ENCODE data around the gene GGNBP2. TPM values are rescaled to one million over a fixed set of nuclear protein-coding genes. Genes with fewer than 3 reads are reported as not detected.

Gene GGNBP2
- polyA plus RNA-seq, 1 of the 3 experiments (the other 2 are of a cell fraction), result 79.3 TPM

DNA sequence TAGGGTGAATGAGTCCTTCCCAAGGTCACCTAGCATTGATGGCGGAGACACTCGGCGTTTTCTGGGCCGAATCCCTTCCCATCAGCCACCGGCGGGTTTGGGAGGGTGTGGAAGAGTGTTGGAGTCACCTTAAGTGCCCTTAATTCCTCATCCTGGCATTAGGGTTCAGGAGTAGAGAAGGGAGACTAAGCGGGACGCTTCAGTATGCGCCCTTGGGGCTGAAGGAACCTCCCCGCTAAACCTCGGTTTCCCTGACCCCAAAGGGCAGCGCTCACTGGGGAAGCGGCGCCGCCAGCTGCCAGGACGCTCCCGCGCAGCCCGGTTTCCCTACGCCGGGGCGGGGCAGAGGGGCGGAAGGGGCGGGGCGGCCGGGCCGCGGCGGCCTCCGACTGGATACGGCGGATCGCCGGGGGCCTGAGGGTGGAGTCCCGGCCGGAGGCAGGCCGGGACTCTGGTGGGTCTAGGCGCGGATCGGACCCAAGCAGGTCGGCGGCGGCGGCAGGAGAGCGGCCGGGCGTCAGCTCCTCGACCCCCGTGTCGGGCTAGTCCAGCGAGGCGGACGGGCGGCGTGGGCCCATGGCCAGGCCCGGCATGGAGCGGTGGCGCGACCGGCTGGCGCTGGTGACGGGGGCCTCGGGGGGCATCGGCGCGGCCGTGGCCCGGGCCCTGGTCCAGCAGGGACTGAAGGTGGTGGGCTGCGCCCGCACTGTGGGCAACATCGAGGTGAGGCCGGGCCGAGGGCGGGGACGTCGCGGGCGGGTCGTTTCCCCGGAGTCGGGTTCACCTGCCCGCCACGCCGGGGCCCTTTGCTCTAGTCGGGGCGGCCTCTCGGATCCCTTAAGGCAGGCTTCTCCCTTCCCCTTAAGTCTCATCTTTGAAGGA lies 47.0 kb downstream of the GGNBP2 start, which contains the start of gene DHRS11:
Gene DHRS11 (plus strand): TSS at position 446 of the 882 bp plus-strand sequence. CDS start 131 bp downstream, at position 577.
- H3K9ac ChIP-seq, result peak within 1 kb of the TSS; percentile 79
- H3K27me3 ChIP-seq (ENCODE audit: insufficient read depth), result no peaks in the 10 kb centered on the region
- peak within 1 kb of the TSS; percentile 97 for H3K4me2 ChIP-seq
- H2AFZ ChIP-seq (ENCODE audit: low read depth), result peak within 1 kb of the TSS; percentile 23; the same call in 1 of the 2 replicates
- H3K27ac ChIP-seq (ENCODE audit: low read depth in 2 of 2, low read length in 1 of 2), result peak within 1 kb of the TSS; percentile 25 to 54; a peak in 3 of 4 replicates
- WGBS (ENCODE audit: low lambda C conversion rate), result 10% methylated on average over 35 of the region's 87 CpGs
- peaks cover 13% of the 10 kb centered on the region; the same call in 1 of the 2 replicates for H3K79me2 ChIP-seq (ENCODE audit: insufficient read depth)
- DNase-seq, result peak; percentile 99
- H3F3A ChIP-seq (replicated peaks; ENCODE audit: insufficient read depth), result peaks cover 28% of the 10 kb centered on the region
- no peaks in the 10 kb centered on the region for H3K9me3 ChIP-seq
- H3K4me1 ChIP-seq (ENCODE audit: control insufficient read depth in 1 of 2, insufficient read depth in 2 of 2, low read depth in 1 of 2, low read length in 1 of 2), result peaks cover 0 to 15% of the 10 kb centered on the region in 2 experiments; a peak in 1 of 4 replicates
- H3K36me3 ChIP-seq (replicated peaks in 1 of 2; ENCODE audit: control insufficient read depth in 1 of 2, insufficient read depth in 2 of 2, low read length in 1 of 2), result peaks cover 28% of the 10 kb centered on the region in 2 experiments
- CTCF ChIA-PET, result interaction anchor here (0.8 to 2.2 kb wide), 4 partner anchors 9 to 11 kb away, joined by 3 to 8 read pairs (median 4); partner anchors contain the start of gene MRM1
- POLR2A ChIA-PET, result interaction anchor here (2.8 kb wide), 1 partner anchor 9 kb away, joined by 16 read pairs; the partner anchor contains the start of gene MRM1
- H3K4me3 ChIP-seq (ENCODE audit: low read depth in 2 of 2, low read length in 1 of 2), result peak within 1 kb of the TSS; percentile 83 to 89
- no peaks in the 10 kb centered on the region for H4K20me1 ChIP-seq (ENCODE audit: insufficient read depth)
- no peaks in the 10 kb centered on the region for H3K9me2 ChIP-seq
- TF ChIP-seq GABPA (IDR thresholded peaks at IDR 0.05; ENCODE audit: low read depth) (peak; percentile 54), MXI1 (IDR thresholded peaks at IDR 0.05; ENCODE audit: low read depth, low read length) (peak; percentile 47; the same call in 1 of the 2 replicates), RAD21 (IDR thresholded peaks at IDR 0.05; ENCODE audit: low read length) (0 out of 2 replicates have a peak, but pooled peaks have one; percentile 11), NRF1 (IDR thresholded peaks at IDR 0.05; ENCODE audit: low read depth, low read length) (peak; percentile 59), POLR2AphosphoS5 (IDR thresholded peaks at IDR 0.05; ENCODE audit: low read depth, low read length) (peak; percentile 47; the same call in 1 of the 2 replicates), RCOR1 (IDR thresholded peaks at IDR 0.05; ENCODE audit: low read length) (no peak), CHD2 (IDR thresholded peaks at IDR 0.05; ENCODE audit: low read length, partially characterized antibody) (peak; percentile 35), FOXM1 (IDR thresholded peaks at IDR 0.05; ENCODE audit: low read depth) (no peak)
- TF ChIP-seq, protein P1, sequence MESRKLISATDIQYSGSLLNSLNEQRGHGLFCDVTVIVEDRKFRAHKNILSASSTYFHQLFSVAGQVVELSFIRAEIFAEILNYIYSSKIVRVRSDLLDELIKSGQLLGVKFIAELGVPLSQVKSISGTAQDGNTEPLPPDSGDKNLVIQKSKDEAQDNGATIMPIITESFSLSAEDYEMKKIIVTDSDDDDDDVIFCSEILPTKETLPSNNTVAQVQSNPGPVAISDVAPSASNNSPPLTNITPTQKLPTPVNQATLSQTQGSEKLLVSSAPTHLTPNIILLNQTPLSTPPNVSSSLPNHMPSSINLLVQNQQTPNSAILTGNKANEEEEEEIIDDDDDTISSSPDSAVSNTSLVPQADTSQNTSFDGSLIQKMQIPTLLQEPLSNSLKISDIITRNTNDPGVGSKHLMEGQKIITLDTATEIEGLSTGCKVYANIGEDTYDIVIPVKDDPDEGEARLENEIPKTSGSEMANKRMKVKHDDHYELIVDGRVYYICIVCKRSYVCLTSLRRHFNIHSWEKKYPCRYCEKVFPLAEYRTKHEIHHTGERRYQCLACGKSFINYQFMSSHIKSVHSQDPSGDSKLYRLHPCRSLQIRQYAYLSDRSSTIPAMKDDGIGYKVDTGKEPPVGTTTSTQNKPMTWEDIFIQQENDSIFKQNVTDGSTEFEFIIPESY (IDR thresholded peaks at IDR 0.05; ENCODE audit: borderline replicate concordance, low read depth), result no peak
- TF ChIP-seq, protein P2, sequence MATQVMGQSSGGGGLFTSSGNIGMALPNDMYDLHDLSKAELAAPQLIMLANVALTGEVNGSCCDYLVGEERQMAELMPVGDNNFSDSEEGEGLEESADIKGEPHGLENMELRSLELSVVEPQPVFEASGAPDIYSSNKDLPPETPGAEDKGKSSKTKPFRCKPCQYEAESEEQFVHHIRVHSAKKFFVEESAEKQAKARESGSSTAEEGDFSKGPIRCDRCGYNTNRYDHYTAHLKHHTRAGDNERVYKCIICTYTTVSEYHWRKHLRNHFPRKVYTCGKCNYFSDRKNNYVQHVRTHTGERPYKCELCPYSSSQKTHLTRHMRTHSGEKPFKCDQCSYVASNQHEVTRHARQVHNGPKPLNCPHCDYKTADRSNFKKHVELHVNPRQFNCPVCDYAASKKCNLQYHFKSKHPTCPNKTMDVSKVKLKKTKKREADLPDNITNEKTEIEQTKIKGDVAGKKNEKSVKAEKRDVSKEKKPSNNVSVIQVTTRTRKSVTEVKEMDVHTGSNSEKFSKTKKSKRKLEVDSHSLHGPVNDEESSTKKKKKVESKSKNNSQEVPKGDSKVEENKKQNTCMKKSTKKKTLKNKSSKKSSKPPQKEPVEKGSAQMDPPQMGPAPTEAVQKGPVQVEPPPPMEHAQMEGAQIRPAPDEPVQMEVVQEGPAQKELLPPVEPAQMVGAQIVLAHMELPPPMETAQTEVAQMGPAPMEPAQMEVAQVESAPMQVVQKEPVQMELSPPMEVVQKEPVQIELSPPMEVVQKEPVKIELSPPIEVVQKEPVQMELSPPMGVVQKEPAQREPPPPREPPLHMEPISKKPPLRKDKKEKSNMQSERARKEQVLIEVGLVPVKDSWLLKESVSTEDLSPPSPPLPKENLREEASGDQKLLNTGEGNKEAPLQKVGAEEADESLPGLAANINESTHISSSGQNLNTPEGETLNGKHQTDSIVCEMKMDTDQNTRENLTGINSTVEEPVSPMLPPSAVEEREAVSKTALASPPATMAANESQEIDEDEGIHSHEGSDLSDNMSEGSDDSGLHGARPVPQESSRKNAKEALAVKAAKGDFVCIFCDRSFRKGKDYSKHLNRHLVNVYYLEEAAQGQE (IDR thresholded peaks at IDR 0.05; ENCODE audit: low read depth, low read length), result no peak
